Muscle of leg (tissue), 11 donors: ENCODE measurements around the gene PRMT3. TPM values are rescaled to one million over a fixed set of nuclear protein-coding genes. Genes with fewer than 3 reads are reported as not detected.

Source experiments
- DNase-seq: peaks from one replicate; pipeline ENCODE4 v3.0.0; 2013
- H3K27ac ChIP-seq: one replicate; pipeline ENCODE4 v1.5.1; 2013; ENCODE audit warnings: mild to moderate bottlenecking, low read length, control low read depth
- H3K27me3 ChIP-seq: one replicate; pipeline ENCODE4 v1.6.1; 2013; ENCODE audit warnings: low read length; ENCODE audit not compliant: control insufficient read depth, insufficient read depth
- H3K36me3 ChIP-seq: one replicate; pipeline ENCODE4 v1.6.1; 2013; ENCODE audit warnings: low read length; ENCODE audit not compliant: control insufficient read depth, insufficient read depth
- H3K4me1 ChIP-seq: one replicate; pipeline ENCODE4 v1.6.1; 2013; ENCODE audit warnings: low read length; ENCODE audit not compliant: control insufficient read depth, insufficient read depth
- H3K4me3 ChIP-seq: one replicate; pipeline ENCODE4 v1.5.1; 2013; ENCODE audit warnings: low read length, control low read depth
- H3K9me3 ChIP-seq: replicated peaks from 2 replicates; pipeline ENCODE4 v1.6.1; 2013; ENCODE audit warnings: low read depth, low read length; ENCODE audit not compliant: control insufficient read depth
- WGBS: methylation state at CpG from one replicate; pipeline ENCODE4 v1.1.5; 2013; ENCODE audit warnings: missing lambda C conversion rate; ENCODE audit not compliant: insufficient coverage; 5-methylcytosine and 5-hydroxymethylcytosine counted together
- polyA plus RNA-seq, 8 donors: library from polyadenylated mRNA; unstranded; fragments of 120-200 nt; gene quantifications; one replicate each; pipeline versions ENCODE4 v1.2.1 to v1.2.3, GENCODE V29; 2013; ENCODE audit warnings: inconsistent platforms in 1 of 8, low replicate concordance in 1 of 8; ENCODE audit not compliant: insufficient read length in 8 of 8, insufficient read depth in 1 of 8
- total RNA-seq: library from RNA; stranded (reverse); fragments of 120-200 nt; gene quantifications from one replicate; pipeline ENCODE4 v1.2.4, GENCODE V29; 2013

PRMT3 gene
- total and polyA plus RNA-seq, 9 donors: 8.9 to 12.1 (median 11.0) TPM

DNA sequence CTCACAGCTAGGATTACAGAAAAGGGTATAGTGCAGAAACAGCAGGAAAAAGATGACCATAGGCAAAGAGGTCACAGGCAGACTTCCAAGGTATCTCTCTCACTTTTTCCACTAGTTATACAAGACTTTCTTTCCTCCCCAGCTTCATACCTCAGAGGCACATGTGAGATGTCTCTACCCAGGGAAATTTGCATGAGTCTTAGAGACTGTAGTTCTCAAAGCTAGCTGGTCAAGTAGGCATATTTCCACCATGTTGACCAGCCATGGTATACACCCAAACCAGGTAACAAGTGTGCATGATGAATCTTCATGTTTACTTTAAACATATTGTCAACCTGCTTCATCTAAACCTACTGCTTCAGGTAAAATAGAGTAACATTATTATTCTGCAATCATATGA lies 27.9 kb downstream of the PRMT3 start:
- Histone ChIP-seq H3K36me3 (peaks cover 2% of the 10 kb centered on the region), H3K4me1 (no peaks in the 10 kb centered on the region), H3K27me3 (no peaks in the 10 kb centered on the region), H3K27ac (no peak overlapping the region), H3K4me3 (no peak overlapping the region), H3K9me3 (no peaks in the 10 kb centered on the region)
- DNase-seq: peak; percentile 25

DNA sequence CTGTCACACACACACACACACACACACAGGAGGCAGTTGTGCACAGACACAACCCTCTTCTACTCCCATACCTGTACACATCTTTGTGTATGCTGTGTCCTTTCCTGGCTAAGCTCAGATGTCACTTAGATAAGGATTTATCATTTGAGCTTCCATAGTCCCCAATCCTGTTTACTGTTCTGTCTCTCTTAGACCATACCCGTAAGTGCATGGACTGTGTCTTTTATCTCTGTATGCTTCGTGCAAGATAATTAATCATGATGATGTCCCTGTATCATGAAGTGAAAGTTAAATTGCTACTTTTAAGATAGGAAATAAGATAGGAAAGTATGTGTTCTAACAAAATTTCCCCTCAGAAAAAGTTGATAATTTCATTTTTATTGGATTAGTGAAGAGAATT lies 30.3 kb downstream of the PRMT3 start:
- no peak overlapping the region for H3K27ac ChIP-seq
- no peaks in the 10 kb centered on the region for H3K4me1 ChIP-seq
- DNase-seq: no peak
- no peaks in the 10 kb centered on the region for H3K9me3 ChIP-seq
- WGBS: no CpG with 5 or more reads among the region's 2 CpGs
- no peak overlapping the region for H3K4me3 ChIP-seq
- H3K27me3 ChIP-seq: no peaks in the 10 kb centered on the region
- peaks cover 5% of the 10 kb centered on the region for H3K36me3 ChIP-seq

DNA sequence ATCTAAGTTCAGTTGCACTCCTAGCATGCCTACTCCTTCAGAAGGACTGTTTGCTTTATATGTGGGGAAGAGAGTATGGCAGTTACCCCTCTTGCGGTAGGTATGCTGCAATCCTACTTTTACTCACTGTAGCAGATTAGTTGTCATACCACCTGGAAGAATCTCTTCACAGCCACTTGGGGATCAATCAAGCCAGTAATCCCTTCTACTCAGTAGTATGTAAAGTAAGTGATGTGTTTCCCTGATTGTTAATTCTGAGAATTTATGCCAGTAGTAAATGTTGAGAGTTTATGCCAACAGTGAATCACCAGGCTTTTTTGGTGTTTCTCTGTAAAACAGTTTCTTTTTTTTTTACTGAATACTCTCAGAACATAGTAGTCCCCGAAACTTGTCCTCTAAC lies 34.4 kb downstream of the PRMT3 start:
- Histone ChIP-seq H3K27ac (no peak overlapping the region), H3K9me3 (no peaks in the 10 kb centered on the region), H3K4me1 (no peaks in the 10 kb centered on the region), H3K36me3 (peaks cover 4% of the 10 kb centered on the region), H3K27me3 (no peaks in the 10 kb centered on the region), H3K4me3 (no peak overlapping the region)
- no peak for DNase-seq
- no CpG with 5 or more reads among the region's 2 CpGs for WGBS

DNA sequence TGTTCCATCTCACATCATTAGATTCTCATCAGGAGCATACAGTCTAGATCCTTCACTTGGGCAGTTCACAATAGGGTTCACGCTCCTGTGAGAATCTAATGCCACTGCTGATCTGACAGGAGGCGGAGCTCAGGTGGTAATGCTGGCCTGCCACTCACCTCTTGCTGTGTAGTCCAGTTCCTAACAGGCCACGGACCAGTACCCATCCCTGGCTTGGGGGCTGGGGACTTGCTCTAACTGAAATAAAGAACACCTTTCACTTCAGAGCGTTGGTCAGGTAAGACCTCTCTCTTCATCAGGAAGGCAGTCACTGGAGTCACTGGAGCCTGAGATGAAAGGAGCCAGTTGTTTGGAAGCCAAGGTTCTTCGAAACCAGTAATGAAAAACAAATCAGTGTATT lies 41.7 kb downstream of the PRMT3 start:
- H3K36me3 ChIP-seq: peaks cover 7% of the 10 kb centered on the region
- no peaks in the 10 kb centered on the region for H3K4me1 ChIP-seq
- 100% methylated on average over 2 of the region's 5 CpGs for WGBS
- no peak for DNase-seq
- no peak overlapping the region for H3K27ac ChIP-seq
- no peaks in the 10 kb centered on the region for H3K9me3 ChIP-seq
- no peak overlapping the region for H3K4me3 ChIP-seq
- H3K27me3 ChIP-seq: no peaks in the 10 kb centered on the region

DNA sequence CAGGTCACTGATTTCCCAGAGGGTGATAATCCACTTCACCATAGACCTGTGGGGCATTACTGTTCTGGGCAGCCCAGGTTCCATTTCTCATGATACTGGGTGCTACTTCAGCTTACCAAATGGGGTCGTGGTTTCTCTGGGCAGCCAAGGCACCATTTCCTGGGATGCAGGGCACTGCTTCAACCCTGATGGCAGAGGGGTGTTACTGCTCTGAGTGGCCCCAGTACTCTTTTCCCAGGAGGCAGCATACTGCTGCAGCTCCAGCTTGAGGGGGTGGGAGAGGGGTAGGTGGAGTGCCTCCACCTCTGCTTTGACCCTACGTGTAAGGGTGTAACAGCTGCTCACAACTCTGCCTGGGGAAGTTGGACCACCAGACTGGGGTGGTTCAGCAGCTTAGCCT lies 51.1 kb downstream of the PRMT3 start:
- Histone ChIP-seq H3K4me3 (no peak overlapping the region), H3K9me3 (no peaks in the 10 kb centered on the region), H3K27me3 (no peaks in the 10 kb centered on the region), H3K4me1 (no peaks in the 10 kb centered on the region), H3K27ac (no peak overlapping the region), H3K36me3 (peaks cover 10% of the 10 kb centered on the region)
- no CpG with 5 or more reads among the region's 2 CpGs for WGBS
- no peak for DNase-seq

DNA sequence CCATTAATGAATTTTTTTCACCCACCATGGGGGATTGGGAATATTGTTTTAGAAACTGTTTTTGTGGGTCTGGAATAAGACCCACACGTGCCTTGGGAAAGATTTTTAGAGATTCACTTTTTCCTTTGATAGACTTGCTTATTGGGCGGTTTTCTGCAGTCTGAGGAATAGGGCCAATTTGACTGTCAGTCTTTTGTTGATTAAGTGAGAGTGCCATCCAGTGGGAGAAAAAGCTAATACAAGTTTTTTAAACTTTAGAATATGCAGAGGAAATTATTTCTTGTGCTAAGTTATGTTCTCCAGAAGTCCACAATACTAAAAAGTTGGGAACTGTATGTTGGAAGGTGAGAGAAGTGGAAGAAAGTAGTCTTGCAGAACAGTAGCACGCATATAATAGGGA lies 56.1 kb downstream of the PRMT3 start:
- H3K36me3 ChIP-seq: peaks cover 4% of the 10 kb centered on the region
- H3K27me3 ChIP-seq: no peaks in the 10 kb centered on the region
- 60% methylated on average over 1 of the region's 3 CpGs for WGBS
- no peaks in the 10 kb centered on the region for H3K9me3 ChIP-seq
- no peaks in the 10 kb centered on the region for H3K4me1 ChIP-seq
- peak; percentile 17 for DNase-seq
- H3K27ac ChIP-seq: no peak overlapping the region
- H3K4me3 ChIP-seq: no peak overlapping the region

DNA sequence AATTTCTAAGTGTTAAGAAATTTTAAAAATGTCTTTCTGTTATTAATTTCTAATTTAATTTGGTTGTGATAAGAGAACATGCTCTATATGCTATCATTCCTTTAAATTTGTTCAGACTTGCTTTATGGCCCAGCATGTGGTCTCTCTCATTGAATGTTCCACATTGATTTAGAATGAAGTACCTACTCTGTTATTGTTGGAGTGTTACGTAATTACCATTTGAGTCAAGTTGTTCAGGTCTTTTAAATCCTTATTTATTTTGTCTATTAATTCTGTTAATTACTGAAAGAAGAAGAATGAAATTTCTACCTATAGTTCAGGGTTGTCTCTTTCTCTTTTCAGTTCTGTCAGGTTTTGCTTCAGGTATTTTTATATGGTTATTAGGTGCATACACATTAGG lies 57.0 kb downstream of the PRMT3 start:
- WGBS: no CpG with 5 or more reads among the region's 1 CpG
- no peak overlapping the region for H3K4me3 ChIP-seq
- H3K4me1 ChIP-seq: no peaks in the 10 kb centered on the region
- H3K36me3 ChIP-seq: no peaks in the 10 kb centered on the region
- H3K27me3 ChIP-seq: no peaks in the 10 kb centered on the region
- H3K9me3 ChIP-seq: no peaks in the 10 kb centered on the region
- no peak overlapping the region for H3K27ac ChIP-seq
- DNase-seq: no peak

DNA sequence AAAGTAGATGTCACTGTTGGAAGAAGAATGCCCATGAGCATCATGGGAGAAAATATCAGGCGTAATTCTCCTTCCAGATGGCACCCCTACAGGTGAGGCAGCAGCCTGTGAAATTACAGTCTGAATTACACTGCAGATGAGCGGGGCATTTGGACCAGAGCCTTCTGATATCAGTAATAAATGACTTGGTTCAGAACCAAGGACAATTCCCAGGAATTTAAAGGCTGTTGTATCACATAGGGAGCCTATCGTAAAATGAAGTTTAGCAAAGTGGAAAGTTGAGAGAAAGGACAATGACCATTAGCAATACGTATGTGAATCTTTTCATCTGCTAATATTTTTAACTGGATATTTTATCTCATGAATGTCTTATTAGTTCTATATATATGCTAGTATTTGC lies 61.3 kb downstream of the PRMT3 start:
- Histone ChIP-seq H3K36me3 (no peaks in the 10 kb centered on the region), H3K4me3 (no peak overlapping the region), H3K27ac (no peak overlapping the region), H3K27me3 (no peaks in the 10 kb centered on the region), H3K4me1 (no peaks in the 10 kb centered on the region), H3K9me3 (no peaks in the 10 kb centered on the region)
- DNase-seq: no peak
- WGBS: 75% methylated on average over 1 of the region's 4 CpGs

DNA sequence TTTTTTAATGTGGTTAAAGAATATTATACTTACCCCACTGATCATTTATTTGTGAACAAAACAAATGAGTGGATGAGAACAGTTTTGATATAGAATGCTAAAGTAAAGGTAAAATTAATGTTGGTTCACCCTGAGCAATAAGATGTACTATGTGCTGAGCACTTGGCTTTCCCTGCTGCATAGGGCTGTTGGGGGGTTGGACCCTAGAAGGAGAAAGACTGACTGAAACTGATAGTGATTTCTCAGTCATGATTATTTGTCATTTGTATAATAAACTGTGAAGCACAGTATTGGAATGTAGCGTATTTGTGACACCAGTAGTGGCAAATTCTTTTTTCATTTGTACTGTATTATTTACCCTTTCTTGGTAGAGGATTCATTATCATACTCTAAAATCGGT lies 63.3 kb downstream of the PRMT3 start:
- no peaks in the 10 kb centered on the region for H3K36me3 ChIP-seq
- WGBS: no CpG with 5 or more reads among the region's 2 CpGs
- H3K4me3 ChIP-seq: no peak overlapping the region
- no peaks in the 10 kb centered on the region for H3K9me3 ChIP-seq
- DNase-seq: no peak
- H3K4me1 ChIP-seq: no peaks in the 10 kb centered on the region
- H3K27ac ChIP-seq: no peak overlapping the region
- no peaks in the 10 kb centered on the region for H3K27me3 ChIP-seq

DNA sequence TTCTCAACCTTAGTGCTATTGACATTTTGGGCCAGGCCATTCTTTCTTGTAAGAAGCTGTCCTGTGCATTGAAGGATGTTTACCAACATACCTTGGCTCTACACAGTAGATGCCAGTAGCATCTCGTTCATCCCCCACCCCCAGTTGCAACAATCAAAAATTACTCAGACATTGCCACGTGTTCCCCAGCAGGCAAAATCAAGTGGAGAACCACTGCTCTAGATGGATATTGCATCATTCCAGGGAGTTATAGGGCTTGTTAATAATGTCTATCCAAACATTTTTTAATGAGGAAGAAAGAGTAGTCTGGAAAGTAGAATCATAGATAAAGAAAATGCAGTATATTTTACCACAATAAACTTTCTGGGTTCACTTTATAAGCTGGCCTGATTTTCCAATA lies 64.1 kb downstream of the PRMT3 start:
- no peak for DNase-seq
- H3K4me1 ChIP-seq: no peaks in the 10 kb centered on the region
- no peaks in the 10 kb centered on the region for H3K9me3 ChIP-seq
- H3K27ac ChIP-seq: no peak overlapping the region
- H3K36me3 ChIP-seq: no peaks in the 10 kb centered on the region
- no peaks in the 10 kb centered on the region for H3K27me3 ChIP-seq
- WGBS: no CpG with 5 or more reads among the region's 2 CpGs
- H3K4me3 ChIP-seq: no peak overlapping the region

DNA sequence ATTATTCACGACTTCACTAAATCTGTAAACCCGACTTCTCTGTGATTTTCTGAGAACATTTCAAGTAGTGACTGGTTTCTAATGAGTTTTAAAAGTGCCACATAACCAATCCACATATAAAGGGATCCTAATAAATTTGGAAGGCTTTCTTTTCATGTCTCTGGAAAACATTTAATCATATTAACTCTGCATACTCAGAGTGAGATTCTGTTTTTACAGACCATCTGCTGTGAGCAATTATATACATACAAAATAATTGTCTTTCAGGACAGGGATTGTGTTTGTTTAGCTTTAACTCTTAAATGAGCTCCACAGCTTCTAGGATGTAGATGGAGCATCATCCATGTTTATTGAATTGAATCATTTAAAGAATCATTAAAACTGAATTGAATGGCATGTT lies 65.1 kb downstream of the PRMT3 start:
- H3K27me3 ChIP-seq: no peaks in the 10 kb centered on the region
- no peak overlapping the region for H3K27ac ChIP-seq
- no CpG with 5 or more reads among the region's 2 CpGs for WGBS
- no peaks in the 10 kb centered on the region for H3K36me3 ChIP-seq
- no peak for DNase-seq
- no peak overlapping the region for H3K4me3 ChIP-seq
- H3K9me3 ChIP-seq: no peaks in the 10 kb centered on the region
- no peaks in the 10 kb centered on the region for H3K4me1 ChIP-seq
